ENCODE data around the gene HAND1. TPM values are rescaled to one million over a fixed set of nuclear protein-coding genes. Genes with fewer than 3 reads are reported as not detected.

The HAND1 gene
- total and polyA plus RNA-seq, 9 of the 15 experiments (the other 6 are each of a cell fraction or from before 2014, with no cell fraction given), result not detected

- no peak overlapping the region for H3K27ac ChIP-seq (ENCODE audit: extremely low read depth, low read depth, low read length)
- ChIA-PET POLR2A (no interaction called here), CTCF (ENCODE audit: low intra/inter-chr PET ratio) (no interaction called here)
- H3K9me1 ChIP-seq (ENCODE audit: control insufficient read depth, insufficient read depth, low read length), result no peaks in the 10 kb centered on the region
- H3K27me3 ChIP-seq (ENCODE audit: control insufficient read depth in 2 of 2, insufficient read depth in 2 of 2, low read length in 2 of 2), result no peaks in the 10 kb centered on the region
- no peak for DNase-seq (ENCODE audit: extremely low read depth in 1 of 4, low spot score in 3 of 4)
- H3K4me3 ChIP-seq, result no peak overlapping the region
- H3K9me3 ChIP-seq (replicated peaks; ENCODE audit: control insufficient read depth, insufficient read depth, low read depth, low read length), result no peaks in the 10 kb centered on the region
- H4K20me1 ChIP-seq (replicated peaks; ENCODE audit: control insufficient read depth, insufficient read depth, low read length), result peaks cover 8% of the 10 kb centered on the region; the same call in 1 of the 2 replicates
- intact Hi-C loops (cut with micrococcal nuclease), result no loop called here
- in situ Hi-C loops (cut with MboI), result no loop called here
- H3K79me2 ChIP-seq (ENCODE audit: control insufficient read depth, insufficient read depth, low read length), result peaks cover 29% of the 10 kb centered on the region
- no peak overlapping the region for H3K9ac ChIP-seq (ENCODE audit: insufficient read depth in 1 of 2, low read depth in 2 of 2, low read length in 2 of 2)
- no TSS peak for BruUV-seq (replicated peaks)
- WGBS (ENCODE audit: insufficient coverage, low coverage, missing lambda C conversion rate), result 80% methylated on average over 1 of the region's 1 CpG
- H2AFZ ChIP-seq (ENCODE audit: low read depth, low read length), result no peak overlapping the region
- no peak overlapping the region for H3K4me2 ChIP-seq (ENCODE audit: insufficient read depth, low read length)
- H3K36me3 ChIP-seq (ENCODE audit: control insufficient read depth, insufficient read depth, low read length), result peaks cover 46% of the 10 kb centered on the region; the same call in 2 of the 3 replicates
- H3K4me1 ChIP-seq (replicated peaks in 1 of 2; ENCODE audit: control insufficient read depth in 2 of 2, insufficient read depth in 2 of 2, low read length in 2 of 2), result peaks cover 8 to 19% of the 10 kb centered on the region in 2 experiments; a peak in 4 of 5 replicates
- ATAC-seq, result no peak
- FAIRE-seq, result no peak
- TF ChIP-seq HNRNPUL1 (IDR thresholded peaks at IDR 0.05; ENCODE audit: low read length), result no peak
- TF ChIP-seq SPI1 (IDR thresholded peaks at IDR 0.05; ENCODE audit: borderline replicate concordance, low read depth, low read length), result no peak
- TF ChIP-seq RNF219 (CRISPR knock-in tag; IDR thresholded peaks at IDR 0.05), result no peak
- TF ChIP-seq ZBTB2 (IDR thresholded peaks at IDR 0.05), result no peak
- no peak for TF ChIP-seq ZNF780A (CRISPR knock-in tag; IDR thresholded peaks at IDR 0.05)
- no peak for TF ChIP-seq FOXK2 (conservative IDR thresholded peaks at IDR 0.05 in 1 of 2, IDR thresholded peaks at IDR 0.05 in 1 of 2; ENCODE audit: low read depth in 2 of 2)
- no peak for TF ChIP-seq ZBED1 (IDR thresholded peaks at IDR 0.05)
- TF ChIP-seq TEAD4 (IDR thresholded peaks at IDR 0.05; ENCODE audit: low read length), result no peak
- no peak for TF ChIP-seq TEAD4 (CRISPR knock-in tag; IDR thresholded peaks at IDR 0.05; ENCODE audit: borderline replicate concordance)
- TF ChIP-seq CREM (IDR thresholded peaks at IDR 0.05; ENCODE audit: low read depth), result no peak
- no peak for TF ChIP-seq MYBL2 (IDR thresholded peaks at IDR 0.05; ENCODE audit: low read depth)
- no peak for TF ChIP-seq MYBL2 (CRISPR knock-in tag; IDR thresholded peaks at IDR 0.05; ENCODE audit: borderline replicate concordance)
- no peak for TF ChIP-seq RREB1 (CRISPR knock-in tag; IDR thresholded peaks at IDR 0.05)
- TF ChIP-seq SMAD3 (CRISPR knock-in tag; conservative IDR thresholded peaks at IDR 0.05), result no peak
- no peak for TF ChIP-seq TSC22D4 (tag; IDR thresholded peaks at IDR 0.05)
These were observed 35.2 kb downstream of the HAND1 start for GRCh38 chr5:154442801-154443200.
